Mesenteric fat pad (tissue), 1 donor: ENCODE measurements around the gene ANP32A. TPM values are rescaled to one million over a fixed set of nuclear protein-coding genes. Genes with fewer than 3 reads are reported as not detected.
"Not testable (repeated sequence)": the region's sequence is repeated elsewhere in the genome, so short reads cannot be mapped to it uniquely, and the experiment has no call there.

Experiments used
- DNase-seq: peaks from one replicate; pipeline ENCODE4 v3.0.0-alpha.2; 2020; ENCODE audit warnings: low spot score
- long read RNA-seq: library from polyadenylated mRNA; unstranded; transcript quantifications from one replicate; pipeline ENCODE4 v2.0.0, GENCODE V29; 2020
- total RNA-seq: library from RNA; stranded (reverse); fragmentation: NEBNext Ultra II Directional; extraction: Animal tissue kit (Norgen Biotek cat#: 25700); gene quantifications from one replicate; pipeline ENCODE4 v1.2.1, GENCODE V29; 2021
- donor health status: DM: yes; HTN: yes; CAD: no.

ANP32A gene
- 92.6 TPM for total RNA-seq
- long read RNA-seq, transcript ANP32A-203 (7 exons, 2,440 nt): major isoform, 51 of 75 reads
- long read RNA-seq, partial matches to known transcripts: 4 of 75 reads
- long read RNA-seq, other reads (novel, unspliced or antisense): 20 of 75 reads

- DNase-seq: peak; percentile 98
These were observed at the start of gene ANP32A for GRCh38 chr15:68820295-68821189. Gene ANP32A, minus strand, starts transcription at chr15:68820895. Its CDS starts 144 bp downstream, at chr15:68820751.

- no peak for DNase-seq
These were observed 47.6 kb upstream of the ANP32A start for GRCh38 chr15:68868296-68868695.

- no peak for DNase-seq
These were observed 41.7 kb upstream of the ANP32A start for GRCh38 chr15:68862415-68862814.

GRCh38 chr15:68858666-68859065 lies 38.0 kb upstream of the ANP32A start:
- not testable (repeated sequence) for DNase-seq

- not testable (repeated sequence) for DNase-seq
These were observed 36.7 kb upstream of the ANP32A start for GRCh38 chr15:68857443-68857842.

- DNase-seq: no peak
These were observed 31.8 kb upstream of the ANP32A start for GRCh38 chr15:68852461-68852860.

- no peak for DNase-seq
These were observed 31.3 kb upstream of the ANP32A start for GRCh38 chr15:68851971-68852370.

- DNase-seq: no peak
These were observed 28.8 kb upstream of the ANP32A start for GRCh38 chr15:68849497-68849896.

GRCh38 chr15:68846851-68847439 lies 26.2 kb upstream of the ANP32A start:
- no peak for DNase-seq

GRCh38 chr15:68844856-68845550 lies 24.3 kb upstream of the ANP32A start:
- DNase-seq: no peak

- DNase-seq: no peak
These were observed 23.0 kb upstream of the ANP32A start for GRCh38 chr15:68843425-68844311.

GRCh38 chr15:68842958-68843357 lies 22.3 kb upstream of the ANP32A start:
- no peak for DNase-seq

GRCh38 chr15:68834346-68834745 lies 13.7 kb upstream of the ANP32A start:
- no peak for DNase-seq

GRCh38 chr15:68833700-68834331 lies 13.1 kb upstream of the ANP32A start:
- DNase-seq: no peak

GRCh38 chr15:68830141-68830785 lies 9.6 kb upstream of the ANP32A start:
- DNase-seq: no peak

GRCh38 chr15:68829068-68829467 lies 8.4 kb upstream of the ANP32A start:
- DNase-seq: no peak

- DNase-seq: no peak
These were observed 2.9 kb upstream of the ANP32A start for GRCh38 chr15:68823561-68823960.

- no peak for DNase-seq
These were observed 2.1 kb upstream of the ANP32A start for GRCh38 chr15:68822818-68823217.

GRCh38 chr15:68821841-68822381 lies 1.2 kb upstream of the ANP32A start:
- DNase-seq: no peak
